ENCODE measurements around the gene MBNL3.

Gene MBNL3

DNA sequence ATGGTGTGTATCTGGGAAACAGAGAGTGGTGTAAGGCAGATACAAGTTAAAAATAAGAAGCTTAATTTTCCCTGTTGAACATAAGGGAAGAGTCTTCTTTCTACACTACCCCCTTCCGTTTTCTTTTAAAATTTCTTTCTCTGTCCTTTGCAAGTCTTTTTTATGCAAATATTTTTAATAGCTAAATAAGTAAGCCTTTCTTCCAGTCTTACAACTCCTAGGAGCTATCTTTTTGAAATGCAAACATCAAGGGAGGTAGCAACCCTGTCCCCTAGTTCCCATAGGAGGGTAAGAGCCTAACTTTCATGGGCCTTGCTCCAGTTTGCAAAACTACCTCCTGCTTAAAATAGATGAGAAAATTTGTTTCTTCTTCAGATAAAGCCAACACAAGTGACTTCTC lies 121.5 kb downstream of the MBNL3 start:
- no peak for TF ChIP-seq CTCF (IDR thresholded peaks at IDR 0.05; ENCODE audit: low read depth, low read length)
- no peak overlapping the region for H3K4me3 ChIP-seq (ENCODE audit: low read depth, low read length)

- no peak overlapping the region for H3K4me3 ChIP-seq (ENCODE audit: low read depth, low read length)
- no peak for TF ChIP-seq CTCF (IDR thresholded peaks at IDR 0.05; ENCODE audit: low read depth, low read length)
Observed at GRCh38 chrX:132365490-132365889, 123.3 kb downstream of the MBNL3 start.

GRCh38 chrX:132364313-132364712 lies 124.5 kb downstream of the MBNL3 start:
- no peak for TF ChIP-seq CTCF (IDR thresholded peaks at IDR 0.05; ENCODE audit: low read depth, low read length)
- H3K4me3 ChIP-seq (ENCODE audit: low read depth, low read length) = no peak overlapping the region

GRCh38 chrX:132353430-132353829 lies 135.4 kb downstream of the MBNL3 start:
- H3K4me3 ChIP-seq (ENCODE audit: low read depth, low read length) = no peak overlapping the region
- TF ChIP-seq CTCF (IDR thresholded peaks at IDR 0.05; ENCODE audit: low read depth, low read length) = no peak

GRCh38 chrX:132336172-132336571 lies 152.7 kb downstream of the MBNL3 start:
- no peak overlapping the region for H3K4me3 ChIP-seq (ENCODE audit: low read depth, low read length)
- TF ChIP-seq CTCF (IDR thresholded peaks at IDR 0.05; ENCODE audit: low read depth, low read length) = no peak

DNA sequence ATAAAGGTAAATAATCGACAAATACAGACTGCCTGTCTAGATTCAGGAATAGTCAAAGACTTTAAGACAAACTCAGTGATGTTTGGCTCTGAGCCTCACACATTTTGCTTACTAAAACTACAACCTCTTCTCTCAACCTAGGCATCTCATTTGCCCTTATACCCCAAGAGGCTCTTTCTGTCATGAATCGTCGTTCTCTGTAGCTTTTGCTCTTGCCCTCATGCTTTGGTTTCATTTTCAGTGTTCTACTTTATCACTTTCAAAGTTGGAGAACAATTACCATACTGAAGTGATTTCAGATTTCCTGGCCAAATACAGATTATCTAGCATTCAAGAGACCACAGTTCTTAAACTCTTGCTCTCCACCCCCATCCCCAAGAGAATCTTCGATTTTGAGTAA lies 155.5 kb downstream of the MBNL3 start:
- no peak overlapping the region for H3K4me3 ChIP-seq (ENCODE audit: low read depth, low read length)
- TF ChIP-seq CTCF (IDR thresholded peaks at IDR 0.05; ENCODE audit: low read depth, low read length) = no peak

DNA sequence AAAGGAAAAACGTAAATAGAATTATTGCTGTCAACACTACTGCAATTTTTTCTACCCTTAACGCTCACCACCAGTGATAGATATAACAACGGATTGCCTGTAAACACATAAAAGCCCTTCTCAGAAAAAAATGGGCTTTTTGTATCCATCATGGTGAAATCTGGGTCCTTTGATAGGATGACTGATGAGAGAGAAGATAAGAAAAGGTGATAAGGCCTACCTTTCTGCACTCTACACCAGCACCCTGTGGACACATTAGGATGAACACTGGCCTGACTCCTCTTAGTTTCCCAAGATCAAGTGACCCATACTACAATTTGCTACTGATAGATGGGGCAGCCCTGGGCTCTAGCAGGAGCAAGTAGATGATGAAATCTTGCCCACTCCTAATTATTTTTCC lies 157.3 kb downstream of the MBNL3 start:
- H3K4me3 ChIP-seq (ENCODE audit: low read depth, low read length) = no peak overlapping the region
- TF ChIP-seq CTCF (IDR thresholded peaks at IDR 0.05; ENCODE audit: low read depth, low read length) = no peak
